PC-3 (cell line): ENCODE data around the gene TMPRSS15. TPM values are rescaled to one million over a fixed set of nuclear protein-coding genes. Genes with fewer than 3 reads are reported as not detected.

ENCODE experiments used
- ATAC-seq: fragments of 200-7000 bp; cut with Tn5 transposase; 2 replicates; pipeline ENCODE4 v1.9.1; 2020; ENCODE audit warnings: mild to moderate bottlenecking, moderate library complexity
- Bru-seq: library from RNA; stranded (reverse); fragments of 400-500 nt; gene quantifications from one replicate; lab custom pipeline; 2021; lab: Mats Ljungman, UMichigan
- BruChase-seq, 2 experiments: library from RNA; stranded (reverse); fragments of 400-500 nt; gene quantifications; one replicate each; lab custom pipeline; 2021; lab: Mats Ljungman, UMichigan
- BruUV-seq: library from RNA; stranded (reverse); fragments of 400-500 nt; replicated peaks from 2 replicates; lab custom pipeline; 2021; lab: Mats Ljungman, UMichigan
- CTCF ChIA-PET: fragments of 300-600 bp; sonication (Branson Sonifier 250); formaldehyde crosslinking; loops from one replicate; lab custom pipeline; 2022; ENCODE audit warnings: antibody characterized with exemption; lab: Charles Lee
- POLR2A ChIA-PET: fragments of 300-600 bp; sonication (Branson Sonifier 250); formaldehyde crosslinking; loops from one replicate; lab custom pipeline; 2022; ENCODE audit warnings: antibody characterized with exemption; ENCODE audit not compliant: unreplicated experiment; lab: Charles Lee
- DNase-seq: peaks from one replicate; pipeline ENCODE4 v3.0.0-alpha.2; 2015
- H2AFZ ChIP-seq: fragments of 300-600 bp; sonication (generic); 2 replicates; pipeline ENCODE4 v1.6.0; 2016; ENCODE audit warnings: antibody characterized with exemption, low read length
- H3F3A ChIP-seq: fragments of 300-600 bp; sonication (generic); one replicate; pipeline ENCODE4 v1.6.0; 2017; ENCODE audit warnings: antibody characterized with exemption, low read length, control low read depth, mild to moderate bottlenecking; ENCODE audit not compliant: unreplicated experiment
- H3K27ac ChIP-seq: fragments of 300-600 bp; sonication (generic); 2 replicates; pipeline ENCODE4 v1.5.1; 2016; ENCODE audit warnings: mild to moderate bottlenecking, low read length
- H3K27me3 ChIP-seq: fragments of 300-600 bp; sonication (generic); 2 replicates; pipeline ENCODE4 v1.6.1; 2016; ENCODE audit warnings: low read length, mixed read lengths
- H3K36me3 ChIP-seq: fragments of 300-600 bp; sonication (generic); 2 replicates; pipeline ENCODE4 v1.6.1; 2016; ENCODE audit warnings: low read depth, mixed run types, low read length, mixed read lengths
- H3K4me1 ChIP-seq: fragments of 300-600 bp; sonication (generic); 2 replicates; pipeline ENCODE4 v1.5.1; 2016; ENCODE audit warnings: low read length; ENCODE audit not compliant: insufficient read depth
- H3K4me2 ChIP-seq: fragments of 300-600 bp; sonication (generic); 2 replicates; pipeline ENCODE4 v1.6.0; 2016; ENCODE audit warnings: low read length
- H3K4me3 ChIP-seq: fragments of 300-600 bp; sonication (generic); 2 replicates; pipeline ENCODE4 v1.5.1; 2016; ENCODE audit warnings: mild to moderate bottlenecking, low read length, mixed read lengths
- H3K79me2 ChIP-seq: fragments of 300-600 bp; sonication (generic); 2 replicates; pipeline ENCODE4 v1.6.1; 2017; ENCODE audit warnings: low read length, mixed read lengths
- H3K9ac ChIP-seq: fragments of 300-600 bp; sonication (generic); 2 replicates; pipeline ENCODE4 v1.6.0; 2016; ENCODE audit warnings: mild to moderate bottlenecking, low read length
- H3K9me2 ChIP-seq: fragments of 300-600 bp; sonication (generic); replicated peaks from 2 replicates; pipeline ENCODE4 v1.6.1; 2016; ENCODE audit warnings: mixed run types, low read length, mixed read lengths
- H3K9me3 ChIP-seq: fragments of 300-600 bp; sonication (generic); 2 replicates; pipeline ENCODE4 v1.6.1; 2016; ENCODE audit warnings: low read length, mixed read lengths
- H4K20me1 ChIP-seq: fragments of 300-600 bp; sonication (generic); 2 replicates; pipeline ENCODE4 v1.6.1; 2016; ENCODE audit warnings: low read length, mixed read lengths
- CTCF ChIP-seq: fragments of 300-600 bp; sonication (generic); conservative IDR thresholded peaks from 2 replicates; pipeline ENCODE4 v1.5.1; 2017; ENCODE audit warnings: antibody characterized with exemption, low read depth, mild to moderate bottlenecking, low read length
- EZH2 ChIP-seq: fragments of 300-600 bp; sonication (generic); IDR thresholded peaks from one replicate; pipeline ENCODE4 v1.6.1; 2017; ENCODE audit warnings: antibody characterized with exemption, mild to moderate bottlenecking, low read length; ENCODE audit not compliant: unreplicated experiment
- EZH2phosphoT487 ChIP-seq: fragments of 300-600 bp; sonication (generic); IDR thresholded peaks from 2 replicates; pipeline ENCODE4 v1.6.1; 2018; ENCODE audit warnings: mild to moderate bottlenecking, antibody characterized with exemption, low read length, borderline replicate concordance
- intact Hi-C: fragments of 100-400 bp; cut with micrococcal nuclease; formaldehyde crosslinking; loops from 2 replicates; pipeline ENCODE4 v1.9.0; 2023
- long read RNA-seq: library from polyadenylated mRNA; unstranded; transcript quantifications from one replicate; pipeline ENCODE4 v2.0.0, GENCODE V29; 2021; ENCODE audit not compliant: unreplicated experiment
- total RNA-seq: library from RNA; depleted of rRNA; stranded (reverse); fragments of >200 nt; gene quantifications from 2 replicates; pipeline ENCODE4 v1.2.3, GENCODE V29; 2014; rRNA removed

The TMPRSS15 gene
- 0.12 TPM in 1 of 2 replicates, not detected in the other for total RNA-seq
- Bru-seq, nascent RNA = percentile 9 among the genes with signal in this experiment
- BruChase-seq, experiment 1, labeled RNA remaining after a 6-hour chase = percentile 16 among the genes with signal in this experiment
- percentile 24 among the genes with signal in this experiment for BruChase-seq, experiment 2, labeled RNA remaining after a 2-hour chase
- long read RNA-seq = 0 reads

- Histone ChIP-seq H2AFZ (no peak within 1 kb of the TSS), H3K4me3 (no peak within 1 kb of the TSS), H3K79me2 (no peaks in the 10 kb centered on the region), H3K27me3 (peaks cover 17% of the 10 kb centered on the region; the same call in 1 of the 2 replicates), H3K4me1 (no peaks in the 10 kb centered on the region), H3K36me3 (no peaks in the 10 kb centered on the region), H4K20me1 (no peaks in the 10 kb centered on the region), H3K9me2 (no peaks in the 10 kb centered on the region), H3K4me2 (no peak within 1 kb of the TSS), H3K9ac (no peak within 1 kb of the TSS), H3F3A (no peaks in the 10 kb centered on the region), H3K9me3 (no peaks in the 10 kb centered on the region), H3K27ac (no peak within 1 kb of the TSS)
- DNase-seq = no peak
- ChIA-PET CTCF (no interaction called here), POLR2A (interaction anchor here (0.5 kb wide), 1 partner anchor 48 kb away, joined by 6 read pairs; no protein-coding TSS in a partner anchor)
- no peak for TF ChIP-seq CTCF
- no peak for TF ChIP-seq EZH2
- no peak for TF ChIP-seq EZH2phosphoT487
- intact Hi-C loops = no loop called here
- no peak for ATAC-seq
- no TSS peak for BruUV-seq
Measured at GRCh38 chr21:18403735-18404450, at the start of gene TMPRSS15. TSS of gene TMPRSS15 (minus strand) at chr21:18403785. CDS start at chr21:18403622, 163 bp downstream.

GRCh38 chr21:18451670-18452069 lies 48.1 kb upstream of the TMPRSS15 start:
- CTCF ChIA-PET = no interaction called here
- intact Hi-C loops = no loop called here

More at GRCh38 chr21:18451670-18452069, 48.1 kb upstream of the TMPRSS15 start:
- DNase-seq = no peak
- no peaks in the 10 kb centered on the region for H3K9me2 ChIP-seq
- H3K9me3 ChIP-seq = no peaks in the 10 kb centered on the region
- no peak overlapping the region for H3K4me2 ChIP-seq
- no peaks in the 10 kb centered on the region for H3K4me1 ChIP-seq
- no TSS peak for BruUV-seq
- H3K36me3 ChIP-seq = no peaks in the 10 kb centered on the region
- no peaks in the 10 kb centered on the region for H3K27me3 ChIP-seq
- H3K4me3 ChIP-seq = no peak overlapping the region
- H2AFZ ChIP-seq = no peak overlapping the region
- POLR2A ChIA-PET = interaction anchor here (0.7 kb wide), 1 partner anchor 47 kb away, joined by 6 read pairs; no protein-coding TSS in a partner anchor
- no peak overlapping the region for H3K9ac ChIP-seq
- no peaks in the 10 kb centered on the region for H4K20me1 ChIP-seq
- no peaks in the 10 kb centered on the region for H3K79me2 ChIP-seq
- no peak for ATAC-seq
- H3K27ac ChIP-seq = no peak overlapping the region
- no peak for TF ChIP-seq EZH2phosphoT487
- TF ChIP-seq EZH2 = no peak
- no peak for TF ChIP-seq CTCF
- H3F3A ChIP-seq = no peaks in the 10 kb centered on the region
